ENCODE data around the gene BRAT1.

BRAT1 gene

GRCh38 chr7:2495418-2496299, 59.7 kb downstream of the BRAT1 start:
- DNase-seq (ENCODE audit: low read depth): no peak

- DNase-seq (ENCODE audit: low read depth): no peak
Measured at GRCh38 chr7:2494191-2495130, 60.9 kb downstream of the BRAT1 start.

- DNase-seq (ENCODE audit: low read depth): no peak
Measured at GRCh38 chr7:2493205-2494164, 61.8 kb downstream of the BRAT1 start.

GRCh38 chr7:2492038-2492437, 63.3 kb downstream of the BRAT1 start:
- DNase-seq (ENCODE audit: low read depth): no peak

- no peak for DNase-seq (ENCODE audit: low read depth)
Measured at GRCh38 chr7:2490181-2490651, 65.1 kb downstream of the BRAT1 start.

GRCh38 chr7:2488681-2489080, 66.6 kb downstream of the BRAT1 start:
- no peak for DNase-seq (ENCODE audit: low read depth)

GRCh38 chr7:2488272-2488645, 67.1 kb downstream of the BRAT1 start:
- no peak for DNase-seq (ENCODE audit: low read depth)

All from CMK (cell line).